AG04449 (cell line): ENCODE data around the gene COL5A3.

Experiments used
- CTCF ChIA-PET: fragments of 350-600 bp; formaldehyde crosslinking; extraction: SDS; loops from one replicate; lab custom pipeline; 2021; ENCODE audit warnings: antibody characterized with exemption; lab: Yijun Ruan, JAX
- POLR2A ChIA-PET: fragments of 400-600, 350-600 bp; formaldehyde crosslinking; extraction: SDS; loops from one replicate; lab custom pipeline; 2020; ENCODE audit warnings: antibody characterized with exemption, inconsistent platforms; lab: Yijun Ruan, JAX
- DNase-seq: peaks from one replicate; pipeline ENCODE4 v3.0.0-alpha.2; 2010; ENCODE audit warnings: low read depth, low spot score
- H3K4me3 ChIP-seq: 2 replicates; pipeline ENCODE4 v1.5.1; 2011; ENCODE audit warnings: low read depth, mild to moderate bottlenecking, control low read depth, low read length
- TF ChIP-seq, protein P1 (sequence below): IDR thresholded peaks from one replicate; pipeline ENCODE4 v1.5.1; 2011; ENCODE audit warnings: mild to moderate bottlenecking, moderate library complexity, low read length, control low read depth, inconsistent platforms; ENCODE audit not compliant: insufficient read depth; ENCODE audit errors: missing control alignments

Gene COL5A3

DNA sequence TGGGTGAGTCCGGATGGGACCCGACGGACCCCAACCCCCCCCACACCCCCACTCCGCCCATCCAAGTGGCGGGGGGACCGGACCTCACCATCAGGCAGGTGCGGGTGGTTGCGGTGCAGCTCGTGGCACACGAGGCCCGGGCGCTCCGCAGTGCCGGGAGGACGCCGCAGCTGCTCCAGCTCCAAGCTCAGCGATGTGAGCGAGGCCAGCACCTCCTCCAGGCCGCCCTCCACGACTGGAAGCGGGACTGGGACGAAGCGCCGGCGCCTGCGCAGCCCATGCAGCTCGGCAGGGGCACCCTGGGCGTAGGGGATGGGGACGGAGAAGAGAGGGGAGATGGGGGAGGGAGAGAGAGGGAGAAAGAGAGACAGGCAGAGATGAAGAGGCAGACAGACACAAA is 43.9 kb downstream of the COL5A3 start:
- CTCF ChIA-PET: interaction anchor here (6.6 kb wide), 1 partner anchor 34 kb away, joined by 49 read pairs; no protein-coding TSS in a partner anchor
- H3K4me3 ChIP-seq: no peak overlapping the region
- POLR2A ChIA-PET: no interaction called here
- TF ChIP-seq, protein P1, sequence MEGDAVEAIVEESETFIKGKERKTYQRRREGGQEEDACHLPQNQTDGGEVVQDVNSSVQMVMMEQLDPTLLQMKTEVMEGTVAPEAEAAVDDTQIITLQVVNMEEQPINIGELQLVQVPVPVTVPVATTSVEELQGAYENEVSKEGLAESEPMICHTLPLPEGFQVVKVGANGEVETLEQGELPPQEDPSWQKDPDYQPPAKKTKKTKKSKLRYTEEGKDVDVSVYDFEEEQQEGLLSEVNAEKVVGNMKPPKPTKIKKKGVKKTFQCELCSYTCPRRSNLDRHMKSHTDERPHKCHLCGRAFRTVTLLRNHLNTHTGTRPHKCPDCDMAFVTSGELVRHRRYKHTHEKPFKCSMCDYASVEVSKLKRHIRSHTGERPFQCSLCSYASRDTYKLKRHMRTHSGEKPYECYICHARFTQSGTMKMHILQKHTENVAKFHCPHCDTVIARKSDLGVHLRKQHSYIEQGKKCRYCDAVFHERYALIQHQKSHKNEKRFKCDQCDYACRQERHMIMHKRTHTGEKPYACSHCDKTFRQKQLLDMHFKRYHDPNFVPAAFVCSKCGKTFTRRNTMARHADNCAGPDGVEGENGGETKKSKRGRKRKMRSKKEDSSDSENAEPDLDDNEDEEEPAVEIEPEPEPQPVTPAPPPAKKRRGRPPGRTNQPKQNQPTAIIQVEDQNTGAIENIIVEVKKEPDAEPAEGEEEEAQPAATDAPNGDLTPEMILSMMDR: no peak
- DNase-seq: no peak

DNA sequence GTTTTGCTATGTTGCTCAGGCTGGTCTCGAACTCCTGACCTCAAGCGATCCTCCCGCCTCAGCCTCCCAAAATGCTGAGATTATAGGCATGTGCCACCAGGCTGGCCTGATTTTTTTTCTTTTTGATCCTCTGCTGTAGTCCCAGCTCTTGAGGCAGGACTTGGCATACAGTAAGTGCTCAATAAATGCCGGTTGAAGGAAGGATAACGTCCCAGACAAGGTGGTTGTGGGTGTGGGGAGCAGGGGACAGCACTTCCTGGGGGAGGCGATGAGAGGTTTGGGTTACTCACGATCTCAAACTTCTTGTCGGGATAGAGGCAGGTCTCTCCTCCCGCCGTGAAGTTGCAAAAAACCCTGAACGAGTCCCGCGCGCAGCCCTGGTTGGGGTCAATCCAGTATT is 44.3 kb downstream of the COL5A3 start:
- CTCF ChIA-PET: interaction anchor here (6.6 kb wide), 1 partner anchor 35 kb away, joined by 49 read pairs; no protein-coding TSS in a partner anchor

GRCh38 chr19:9962623-9963290 is 47.5 kb downstream of the COL5A3 start:
- no peak for DNase-seq
- H3K4me3 ChIP-seq: no peak overlapping the region
- POLR2A ChIA-PET: no interaction called here
- TF ChIP-seq, protein P1: no peak
- CTCF ChIA-PET: interaction anchor here (1.2 to 6.6 kb wide), 2 partner anchors 18 to 38 kb away, joined by 3 to 49 read pairs; no protein-coding TSS in a partner anchor

More for the DNA sequence above, 44.3 kb downstream of the COL5A3 start:
- POLR2A ChIA-PET: no interaction called here
- TF ChIP-seq, protein P1: no peak
- H3K4me3 ChIP-seq: no peak overlapping the region
- DNase-seq: no peak

DNA sequence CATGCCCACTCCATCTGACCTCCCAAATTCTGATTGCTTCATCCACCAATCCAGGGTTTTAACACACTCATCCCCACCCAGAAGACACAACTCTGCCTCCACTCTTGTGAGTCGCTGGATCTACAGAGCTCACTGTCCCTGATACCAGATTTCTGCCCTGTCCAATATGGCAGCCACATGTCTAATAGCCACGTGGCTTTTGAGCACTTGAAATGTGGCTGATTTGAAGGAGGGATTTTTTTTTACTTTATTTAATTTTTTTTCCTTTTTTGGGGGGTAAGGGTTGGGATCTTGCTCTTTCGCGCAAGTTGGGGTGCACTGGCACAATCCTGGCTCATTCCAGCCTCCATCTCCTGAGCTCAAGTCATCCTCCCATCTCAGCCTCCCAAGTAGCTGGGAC is 49.2 kb downstream of the COL5A3 start:
- CTCF ChIA-PET: interaction anchor here (0.6 to 6.6 kb wide), 3 partner anchors 33 to 205 kb away, joined by 3 to 49 read pairs (median 4); no protein-coding TSS in a partner anchor
- no peak for DNase-seq
- no peak overlapping the region for H3K4me3 ChIP-seq
- POLR2A ChIA-PET: interaction anchor here (1.0 kb wide), 1 partner anchor 48 kb away, joined by 3 read pairs; no protein-coding TSS in a partner anchor
- TF ChIP-seq, protein P1: no peak

DNA sequence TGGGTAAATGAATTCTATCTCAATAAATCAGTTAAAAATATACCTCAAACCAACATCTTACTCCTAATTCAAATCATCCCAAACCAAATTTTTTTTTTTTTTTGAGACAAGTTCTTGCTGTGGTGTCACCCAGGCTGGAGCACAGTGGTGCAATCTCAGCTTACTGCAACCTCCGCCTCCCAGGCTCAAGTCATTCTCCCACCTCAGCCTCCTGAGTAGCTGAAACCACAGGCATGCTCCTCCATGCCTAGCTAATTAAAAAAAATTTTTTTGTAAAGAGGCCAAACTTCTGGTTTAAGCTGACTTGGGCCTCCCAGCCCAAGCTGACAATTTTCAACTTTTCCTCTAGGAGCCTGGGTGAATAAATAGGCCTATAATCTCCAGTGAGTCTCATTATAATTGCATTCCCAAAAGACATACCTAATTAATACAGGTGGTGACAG is 51.9 kb downstream of the COL5A3 start:
- peak; percentile 84 for DNase-seq
- TF ChIP-seq, protein P1: no peak
- POLR2A ChIA-PET: interaction anchor here (0.6 to 1.3 kb wide), 2 partner anchors 12 to 153 kb away, joined by 4 to 12 read pairs; partner anchors contain the start of gene P2RY11
- no peak overlapping the region for H3K4me3 ChIP-seq
- CTCF ChIA-PET: interaction anchor here (0.6 to 3.7 kb wide), 7 partner anchors 9 to 70 kb away, joined by 3 to 30 read pairs (median 4); no protein-coding TSS in a partner anchor

- CTCF ChIA-PET: interaction anchor here (2.0 to 3.7 kb wide), 3 partner anchors 10 to 72 kb away, joined by 10 to 30 read pairs (median 18); no protein-coding TSS in a partner anchor
- TF ChIP-seq, protein P1: no peak
- H3K4me3 ChIP-seq: no peak overlapping the region
- no peak for DNase-seq
- POLR2A ChIA-PET: no interaction called here
Measured at GRCh38 chr19:9956956-9957355, 53.3 kb downstream of the COL5A3 start.
